ENCODE data around the gene PYROXD2.

Gene PYROXD2

DNA sequence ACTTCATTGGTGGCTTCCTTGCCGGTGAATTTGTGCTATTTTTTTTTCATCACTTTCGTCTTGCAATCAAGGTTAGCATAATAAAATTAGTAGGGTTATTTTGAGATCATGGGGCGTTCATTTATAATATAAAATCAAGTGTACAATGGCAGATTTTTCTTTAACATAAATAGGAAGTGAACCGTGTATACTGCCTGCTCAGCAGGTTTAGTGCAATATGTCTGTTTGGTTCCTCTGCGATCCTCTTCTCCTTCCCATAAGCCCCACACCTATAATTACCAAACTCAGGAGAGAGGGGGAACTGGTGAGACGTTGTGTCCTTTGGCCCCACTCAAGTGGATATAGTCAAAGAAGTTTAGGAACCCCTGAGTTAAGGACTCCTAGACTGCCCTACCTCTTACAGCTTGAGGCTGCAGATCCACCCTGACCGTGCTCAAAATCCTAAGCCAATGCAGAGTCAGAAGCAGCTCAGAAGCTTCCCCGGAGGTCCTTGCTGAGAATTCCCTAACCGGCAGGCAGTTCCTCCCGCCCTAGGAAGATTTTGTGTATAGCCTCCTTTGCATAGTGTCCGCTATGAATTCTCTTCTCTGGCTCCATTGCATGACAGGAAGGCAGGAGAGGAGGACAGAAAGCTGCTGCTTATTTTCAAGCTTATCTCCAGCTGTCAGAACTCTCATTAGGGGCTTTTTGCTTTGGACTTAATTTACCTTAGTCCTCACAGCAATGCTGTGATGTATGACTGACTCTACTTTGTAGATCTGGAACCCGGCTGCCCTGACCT is 41.5 kb downstream of the PYROXD2 start:
- Histone ChIP-seq H4K20me1 (ENCODE audit: insufficient read depth, low read length) (no peaks in the 10 kb centered on the region), H2AFZ (ENCODE audit: low read length) (no peak overlapping the region), H3F3A (ENCODE audit: insufficient read depth, low read length) (no peaks in the 10 kb centered on the region), H3K9ac (ENCODE audit: low read length) (no peak overlapping the region), H3K36me3 (replicated peaks; ENCODE audit: insufficient read depth, low read length) (no peaks in the 10 kb centered on the region), H3K27ac (ENCODE audit: low read length) (no peak overlapping the region), H3K4me1 (ENCODE audit: low read length) (no peaks in the 10 kb centered on the region), H3K9me3 (replicated peaks; ENCODE audit: insufficient read depth, low read length) (no peaks in the 10 kb centered on the region), H3K27me3 (replicated peaks; ENCODE audit: insufficient read depth, low read length) (peaks cover 10% of the 10 kb centered on the region; the same call in 1 of the 2 replicates), H3K9me2 (replicated peaks; ENCODE audit: insufficient read depth, low read length) (no peaks in the 10 kb centered on the region), H3K79me2 (ENCODE audit: low read length) (no peaks in the 10 kb centered on the region), H3K4me2 (ENCODE audit: low read depth, low read length) (no peak overlapping the region), H3K4me3 (ENCODE audit: low read length) (no peak overlapping the region)
- DNase-seq: no peak
- no peak for TF ChIP-seq EZH2phosphoT487 (IDR thresholded peaks at IDR 0.05; ENCODE audit: low read length)
- TF ChIP-seq, protein P1, sequence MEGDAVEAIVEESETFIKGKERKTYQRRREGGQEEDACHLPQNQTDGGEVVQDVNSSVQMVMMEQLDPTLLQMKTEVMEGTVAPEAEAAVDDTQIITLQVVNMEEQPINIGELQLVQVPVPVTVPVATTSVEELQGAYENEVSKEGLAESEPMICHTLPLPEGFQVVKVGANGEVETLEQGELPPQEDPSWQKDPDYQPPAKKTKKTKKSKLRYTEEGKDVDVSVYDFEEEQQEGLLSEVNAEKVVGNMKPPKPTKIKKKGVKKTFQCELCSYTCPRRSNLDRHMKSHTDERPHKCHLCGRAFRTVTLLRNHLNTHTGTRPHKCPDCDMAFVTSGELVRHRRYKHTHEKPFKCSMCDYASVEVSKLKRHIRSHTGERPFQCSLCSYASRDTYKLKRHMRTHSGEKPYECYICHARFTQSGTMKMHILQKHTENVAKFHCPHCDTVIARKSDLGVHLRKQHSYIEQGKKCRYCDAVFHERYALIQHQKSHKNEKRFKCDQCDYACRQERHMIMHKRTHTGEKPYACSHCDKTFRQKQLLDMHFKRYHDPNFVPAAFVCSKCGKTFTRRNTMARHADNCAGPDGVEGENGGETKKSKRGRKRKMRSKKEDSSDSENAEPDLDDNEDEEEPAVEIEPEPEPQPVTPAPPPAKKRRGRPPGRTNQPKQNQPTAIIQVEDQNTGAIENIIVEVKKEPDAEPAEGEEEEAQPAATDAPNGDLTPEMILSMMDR (IDR thresholded peaks at IDR 0.05; ENCODE audit: low read length): no peak
- no peak for TF ChIP-seq EZH2 (optimal IDR thresholded peaks at IDR 0.05; ENCODE audit: low read depth, low read length)

DNA sequence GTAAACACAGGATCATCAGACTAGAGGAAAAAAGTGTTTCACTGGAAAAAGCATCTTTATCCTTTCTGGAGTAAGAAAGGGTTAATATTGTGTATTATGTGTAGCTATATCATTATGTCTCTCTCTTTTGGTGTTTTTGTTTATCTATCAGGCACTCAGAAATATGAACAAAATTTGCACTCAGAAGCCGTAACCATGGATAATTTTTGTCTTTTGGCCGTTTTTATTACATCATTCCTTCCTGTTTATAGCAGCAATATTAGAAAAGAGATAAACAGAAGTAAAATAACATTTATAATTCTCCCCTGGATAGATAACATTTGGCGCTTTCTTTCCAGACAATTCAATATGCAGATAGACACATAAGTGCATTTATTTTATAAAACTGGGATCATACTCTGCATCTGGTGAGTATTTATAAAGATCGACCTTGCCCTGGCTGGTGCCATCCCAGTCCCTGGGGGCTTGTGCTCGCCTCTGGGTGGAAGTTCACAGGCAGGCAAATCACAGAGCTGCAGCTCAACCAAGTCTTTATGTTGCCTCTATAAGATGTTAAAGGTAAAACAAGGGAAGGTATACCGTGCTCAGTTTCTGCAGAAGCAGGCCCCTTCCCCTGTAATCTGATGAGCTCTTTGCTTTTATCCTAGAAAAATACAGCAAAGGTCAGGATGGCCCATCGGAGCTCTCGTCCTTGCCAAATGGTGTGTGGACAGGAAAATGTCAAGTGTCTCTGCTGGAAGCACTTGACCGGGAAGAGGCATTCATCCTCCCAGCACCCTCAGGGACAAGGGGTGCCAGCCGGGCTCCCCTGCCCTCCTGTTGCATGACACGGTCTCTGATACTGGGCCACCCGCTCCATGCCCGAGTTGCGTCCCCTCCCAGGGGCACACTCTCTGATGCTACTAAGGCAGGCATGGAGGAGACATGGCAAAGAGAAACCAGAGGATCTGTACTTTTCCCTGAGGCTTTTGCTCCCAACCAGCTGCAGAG is 43.9 kb downstream of the PYROXD2 start:
- TF ChIP-seq, protein P1 (IDR thresholded peaks at IDR 0.05; ENCODE audit: low read length): no peak
- no peak for TF ChIP-seq EZH2phosphoT487 (IDR thresholded peaks at IDR 0.05; ENCODE audit: low read length)
- TF ChIP-seq EZH2 (optimal IDR thresholded peaks at IDR 0.05; ENCODE audit: low read depth, low read length): no peak
- no peak for DNase-seq
- no peak overlapping the region for H3K4me3 ChIP-seq (ENCODE audit: low read length)
- no peaks in the 10 kb centered on the region for H3K4me1 ChIP-seq (ENCODE audit: low read length)
- no peaks in the 10 kb centered on the region for H3K79me2 ChIP-seq (ENCODE audit: low read length)
- H4K20me1 ChIP-seq (ENCODE audit: insufficient read depth, low read length): no peaks in the 10 kb centered on the region
- H3K4me2 ChIP-seq (ENCODE audit: low read depth, low read length): no peak overlapping the region
- H3K9me3 ChIP-seq (replicated peaks; ENCODE audit: insufficient read depth, low read length): no peaks in the 10 kb centered on the region
- H3K27ac ChIP-seq (ENCODE audit: low read length): no peak overlapping the region
- no peaks in the 10 kb centered on the region for H3F3A ChIP-seq (ENCODE audit: insufficient read depth, low read length)
- no peak overlapping the region for H2AFZ ChIP-seq (ENCODE audit: low read length)
- no peaks in the 10 kb centered on the region for H3K9me2 ChIP-seq (replicated peaks; ENCODE audit: insufficient read depth, low read length)
- H3K27me3 ChIP-seq (replicated peaks; ENCODE audit: insufficient read depth, low read length): peaks cover 13% of the 10 kb centered on the region; the same call in 1 of the 2 replicates
- no peaks in the 10 kb centered on the region for H3K36me3 ChIP-seq (replicated peaks; ENCODE audit: insufficient read depth, low read length)
- no peak overlapping the region for H3K9ac ChIP-seq (ENCODE audit: low read length)

DNA sequence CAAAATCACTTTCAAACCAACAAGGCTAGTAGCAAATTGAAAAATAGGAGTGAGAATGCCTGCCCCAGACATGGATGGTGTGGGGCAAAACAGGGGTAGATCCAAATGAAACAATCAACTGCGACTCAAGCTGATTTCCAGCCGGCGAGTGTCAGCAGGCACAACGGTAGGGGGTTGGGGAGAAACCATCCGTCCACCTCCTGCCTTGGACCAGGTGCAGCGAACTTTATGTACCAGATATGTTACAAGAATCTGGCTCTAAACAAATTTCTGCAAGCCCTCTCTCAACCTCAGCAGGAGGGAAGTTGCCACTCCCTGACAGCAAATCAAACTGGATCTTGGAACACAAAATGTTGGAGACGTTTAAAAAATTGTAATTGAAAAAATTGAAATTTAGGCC is 45.2 kb downstream of the PYROXD2 start:
- H3K4me1 ChIP-seq (ENCODE audit: low read length): no peaks in the 10 kb centered on the region
- no peak overlapping the region for H3K4me2 ChIP-seq (ENCODE audit: low read depth, low read length)
- H3F3A ChIP-seq (ENCODE audit: insufficient read depth, low read length): no peaks in the 10 kb centered on the region
- no peaks in the 10 kb centered on the region for H3K9me3 ChIP-seq (replicated peaks; ENCODE audit: insufficient read depth, low read length)
- peaks cover 19% of the 10 kb centered on the region; the same call in 1 of the 2 replicates for H3K27me3 ChIP-seq (replicated peaks; ENCODE audit: insufficient read depth, low read length)
- H3K79me2 ChIP-seq (ENCODE audit: low read length): no peaks in the 10 kb centered on the region
- H3K9ac ChIP-seq (ENCODE audit: low read length): no peak overlapping the region
- no peak overlapping the region for H3K27ac ChIP-seq (ENCODE audit: low read length)
- no peaks in the 10 kb centered on the region for H3K9me2 ChIP-seq (replicated peaks; ENCODE audit: insufficient read depth, low read length)
- H3K36me3 ChIP-seq (replicated peaks; ENCODE audit: insufficient read depth, low read length): no peaks in the 10 kb centered on the region
- no peak overlapping the region for H3K4me3 ChIP-seq (ENCODE audit: low read length)
- H2AFZ ChIP-seq (ENCODE audit: low read length): no peak overlapping the region
- TF ChIP-seq, protein P1 (IDR thresholded peaks at IDR 0.05; ENCODE audit: low read length): no peak
- TF ChIP-seq EZH2phosphoT487 (IDR thresholded peaks at IDR 0.05; ENCODE audit: low read length): no peak
- TF ChIP-seq EZH2 (optimal IDR thresholded peaks at IDR 0.05; ENCODE audit: low read depth, low read length): no peak
- no peaks in the 10 kb centered on the region for H4K20me1 ChIP-seq (ENCODE audit: insufficient read depth, low read length)
- no peak for DNase-seq

Data from MM.1S (cell line).